ENCODE data around the gene MAD1L1.

GRCh38 chr7:2072042-2072441 lies 160.7 kb downstream of the MAD1L1 start:
- TF ChIP-seq CTCF (IDR thresholded peaks at IDR 0.05; ENCODE audit: insufficient read depth, low read length, poor library complexity, severe bottlenecking), result no peak
- TF ChIP-seq EZH2phosphoT487 (conservative IDR thresholded peaks at IDR 0.05; ENCODE audit: low read length), result no peak
